ENCODE data around the gene CYTH1.

The CYTH1 gene

GRCh38 chr17:78715000-78715771 is 66.9 kb downstream of the CYTH1 start:
- no peak for DNase-seq

- no peak for DNase-seq
Observed at GRCh38 chr17:78714534-78714933, 67.5 kb downstream of the CYTH1 start.

- no peak for DNase-seq
Observed at GRCh38 chr17:78712043-78712442, 70.0 kb downstream of the CYTH1 start.

DNA sequence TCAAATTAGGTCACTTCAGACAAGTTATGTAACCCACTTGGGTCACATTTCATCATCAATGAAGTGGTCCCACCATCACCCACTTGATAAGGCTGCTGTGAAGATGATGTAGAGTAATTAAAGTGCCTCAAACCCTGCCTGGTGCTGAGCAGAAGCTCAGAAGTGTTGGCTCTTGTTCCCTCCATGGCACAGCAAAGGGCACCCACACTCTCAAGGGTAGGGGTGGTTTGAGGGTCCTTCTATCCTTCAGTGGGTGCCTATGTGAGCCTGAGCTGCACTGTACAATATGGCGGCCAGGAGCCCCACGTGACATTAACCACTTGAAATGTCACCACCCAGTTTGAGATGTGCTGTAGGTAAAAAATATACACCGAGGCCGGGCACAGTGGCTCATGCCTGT is 71.5 kb downstream of the CYTH1 start:
- no peak for DNase-seq

- no peak for DNase-seq
Observed at GRCh38 chr17:78709751-78710181, 72.3 kb downstream of the CYTH1 start.

DNA sequence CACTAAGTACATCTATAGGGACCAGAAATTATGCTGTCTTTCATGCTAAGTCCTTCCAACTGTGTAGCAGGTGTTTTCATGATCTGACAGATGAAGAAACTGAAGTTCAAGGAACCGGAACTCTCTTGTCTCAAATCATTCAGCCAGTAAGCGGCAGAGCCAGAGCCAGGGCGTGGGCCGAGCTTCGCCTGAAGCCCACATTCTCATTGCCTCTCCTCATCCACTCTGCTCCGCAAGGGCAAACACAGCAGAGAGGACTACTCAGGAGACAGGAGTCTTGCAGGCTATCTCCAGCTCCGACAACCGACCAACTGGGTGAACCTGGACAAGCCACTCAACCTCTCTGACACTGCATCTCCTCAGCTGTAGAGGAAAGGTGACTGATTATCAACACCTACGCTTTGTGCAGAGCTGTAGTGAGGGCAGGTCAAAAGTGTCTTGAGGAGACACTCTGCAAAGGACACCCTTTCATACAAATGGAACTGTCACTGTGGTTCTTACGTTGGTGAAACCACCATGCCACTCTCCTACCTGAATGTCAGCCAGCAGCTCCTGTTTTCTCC is 72.9 kb downstream of the CYTH1 start:
- DNase-seq = no peak

DNA sequence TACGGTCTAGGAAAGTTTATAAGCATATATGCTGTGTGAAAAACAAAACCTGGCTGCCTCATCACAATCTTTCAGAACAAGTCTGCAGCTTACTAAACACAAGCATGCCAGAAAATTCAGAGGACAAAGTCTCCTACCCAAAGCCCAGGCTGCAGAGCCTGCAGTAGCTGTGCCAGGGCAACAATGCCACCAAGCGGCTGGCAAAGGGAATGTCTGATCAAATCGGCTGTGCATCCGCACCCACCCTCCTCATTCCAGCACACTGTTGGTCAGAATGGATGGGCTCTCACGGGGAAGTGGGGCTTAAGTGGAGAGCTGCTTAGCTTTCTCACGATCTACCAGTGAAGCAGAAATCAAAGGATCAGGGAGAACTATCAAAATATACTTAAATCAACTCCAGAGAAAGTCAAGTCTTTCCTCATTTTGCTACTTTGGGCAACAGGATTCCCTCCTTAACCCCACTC is 73.5 kb downstream of the CYTH1 start:
- DNase-seq = peak; percentile 61

DNA sequence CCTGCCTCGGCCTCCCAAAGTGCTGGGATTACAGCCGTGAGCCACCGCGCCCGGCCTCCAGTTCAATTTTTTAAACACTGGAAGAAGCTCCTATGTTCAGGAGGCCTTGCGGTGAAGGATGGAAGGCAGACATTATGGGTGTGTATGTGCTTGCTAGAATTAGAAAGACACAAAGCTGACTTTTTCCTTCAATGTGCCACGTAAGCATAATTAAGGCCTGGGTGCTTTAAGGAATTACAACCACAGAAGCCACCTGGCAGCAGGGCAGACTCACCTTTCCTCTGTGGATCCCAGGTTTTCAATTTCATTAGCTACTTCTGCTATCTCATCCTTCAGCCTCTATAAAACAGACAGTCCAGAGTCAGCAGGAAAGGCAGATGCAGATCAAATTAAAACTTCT is 74.2 kb downstream of the CYTH1 start:
- no peak for DNase-seq

DNA sequence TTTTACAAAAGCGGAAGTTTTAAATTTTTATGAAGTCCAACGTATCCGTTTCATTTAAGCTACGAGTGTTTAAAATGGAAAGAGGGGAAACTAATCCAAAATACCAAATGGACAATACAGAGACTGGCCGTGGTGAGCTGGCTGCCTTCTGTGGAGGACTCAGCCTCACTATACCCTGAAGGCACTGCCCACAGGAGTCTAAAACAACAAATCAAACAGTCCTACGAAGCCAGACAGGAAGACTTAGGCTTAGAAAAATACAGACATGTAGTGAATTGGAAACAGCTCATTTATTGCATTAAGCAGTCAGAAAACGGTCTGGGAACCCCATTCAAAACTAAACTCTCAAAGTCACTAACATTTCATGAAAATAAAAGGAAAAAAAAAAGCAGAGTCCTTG is 75.1 kb downstream of the CYTH1 start:
- no peak for DNase-seq

DNA sequence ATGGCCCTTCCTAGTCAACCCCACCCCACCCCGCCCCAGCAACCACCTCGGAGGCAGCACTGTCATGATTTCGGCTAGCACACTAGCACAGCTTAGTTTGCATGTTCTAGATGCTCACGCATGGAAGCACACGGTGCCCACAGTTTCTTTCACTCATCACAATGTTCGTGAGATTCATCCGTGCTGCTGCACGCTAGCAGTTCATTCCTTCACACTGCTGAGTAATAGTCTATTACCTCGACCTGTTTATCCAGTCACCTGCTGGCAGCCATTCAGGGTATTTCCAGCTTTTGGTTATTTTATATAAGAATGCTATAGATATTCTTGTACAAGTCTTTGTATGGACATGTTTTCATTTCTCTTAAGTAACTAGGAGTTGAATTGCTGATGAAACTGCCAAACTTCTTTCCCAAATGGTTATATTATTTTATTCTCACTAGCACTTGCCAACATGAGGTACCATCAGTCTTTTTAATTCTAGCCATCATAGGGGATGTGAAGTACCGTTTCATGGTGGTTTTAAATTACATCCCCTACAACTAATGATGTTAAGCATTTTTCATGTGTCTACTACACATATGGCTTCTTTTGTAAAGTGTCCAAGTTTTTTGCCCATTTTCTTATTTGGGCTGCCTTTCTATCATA is 75.7 kb downstream of the CYTH1 start:
- no peak for DNase-seq

GRCh38 chr17:78705071-78705470 is 77.0 kb downstream of the CYTH1 start:
- no peak for DNase-seq

DNA sequence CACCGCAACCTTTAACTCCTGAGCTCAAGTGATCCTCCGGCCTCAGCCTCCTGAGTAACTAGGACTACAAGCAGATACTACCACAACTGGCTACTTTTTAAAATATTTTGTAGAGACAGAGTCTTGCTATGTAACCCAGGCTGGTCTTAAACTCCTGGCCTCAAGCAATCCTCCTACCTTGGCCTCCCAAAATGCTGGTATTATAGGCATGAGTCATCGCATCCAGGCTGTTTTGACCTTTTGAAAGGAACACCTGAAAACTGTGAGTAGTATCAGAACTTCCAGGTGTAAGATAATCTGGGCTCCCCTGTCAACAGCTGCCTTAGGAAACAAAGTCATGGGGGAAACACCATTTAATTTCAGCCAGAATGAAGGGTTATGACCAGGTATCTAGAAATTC is 77.5 kb downstream of the CYTH1 start:
- no peak for DNase-seq

- DNase-seq = no peak
Observed at GRCh38 chr17:78697554-78698343, 84.3 kb downstream of the CYTH1 start.

DNA sequence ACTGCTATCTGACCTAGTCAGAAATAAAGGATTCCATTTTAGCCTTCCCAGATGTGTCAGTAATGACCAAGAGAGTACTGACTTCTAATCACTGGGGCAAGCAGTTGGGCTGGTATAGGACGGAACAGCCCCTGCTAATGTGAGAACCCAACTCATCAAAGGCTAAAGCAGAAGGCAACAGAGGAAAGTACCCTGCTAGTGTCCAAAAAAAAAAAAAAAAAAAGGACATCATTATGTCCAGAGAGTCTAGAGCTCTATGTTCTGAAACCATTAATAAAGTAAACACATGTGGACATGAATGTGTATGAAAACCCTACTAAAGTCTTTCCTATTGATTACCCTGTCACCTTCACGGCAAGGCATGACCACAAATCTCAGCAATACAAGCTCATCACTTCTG is 85.0 kb downstream of the CYTH1 start:
- no peak for DNase-seq

- DNase-seq = no peak
Observed at GRCh38 chr17:78696016-78696982, 85.8 kb downstream of the CYTH1 start.

GRCh38 chr17:78694805-78695531 is 87.1 kb downstream of the CYTH1 start:
- DNase-seq = no peak

- no peak for DNase-seq
Observed at GRCh38 chr17:78693346-78694083, 88.6 kb downstream of the CYTH1 start.

GRCh38 chr17:78692460-78693010 is 89.5 kb downstream of the CYTH1 start:
- DNase-seq = no peak

- no peak for DNase-seq
Observed at GRCh38 chr17:78689029-78689428, 93.0 kb downstream of the CYTH1 start.

GRCh38 chr17:78687944-78688343 is 94.1 kb downstream of the CYTH1 start:
- no peak for DNase-seq
